Neutrophil (primary cell): Measurements from ENCODE around the gene MEX3C.

Source experiments
- H3K27ac ChIP-seq: fragments of 200-600 bp; sonication (generic); 2 replicates; pipeline ENCODE4 v1.5.1; 2016; ENCODE audit warnings: mild to moderate bottlenecking, moderate library complexity
- H3K27me3 ChIP-seq: fragments of 200-600 bp; sonication (generic); 2 replicates; pipeline ENCODE4 v1.6.0; 2016; ENCODE audit warnings: mild to moderate bottlenecking
- H3K36me3 ChIP-seq: fragments of 200-600 bp; sonication (generic); 2 replicates; pipeline ENCODE4 v1.5.1; 2017
- H3K4me1 ChIP-seq, 2 experiments: fragments of 200-600 bp in 1 of 2; sonication (generic) in 1 of 2; 1 replicate in 1 of 2; 2 replicates in 1 of 2; pipeline versions ENCODE4 v1.5.1 to v1.6.1; 2013 to 2016; ENCODE audit warnings: low read depth in 1 of 2, low read length in 1 of 2, mild to moderate bottlenecking in 1 of 2, moderate library complexity in 1 of 2; ENCODE audit not compliant: control insufficient read depth in 1 of 2, insufficient read depth in 1 of 2
- H3K4me3 ChIP-seq, 2 experiments: fragments of 200-600 bp in 1 of 2; sonication (generic) in 1 of 2; 1 replicate in 1 of 2; 2 replicates in 1 of 2; pipeline ENCODE4 v1.5.1; 2013 to 2016; ENCODE audit warnings: low read depth in 1 of 2, low read length in 1 of 2, mild to moderate bottlenecking in 1 of 2, moderate library complexity in 1 of 2
- H3K9me3 ChIP-seq: fragments of 200-600 bp; sonication (generic); 2 replicates; pipeline ENCODE4 v1.5.1; 2016
- CTCF ChIP-seq: fragments of 200-600 bp; sonication (generic); IDR thresholded peaks from 2 replicates; pipeline ENCODE4 v1.5.1; 2016; ENCODE audit warnings: antibody characterized with exemption

Gene MEX3C

GRCh38 chr18:51168960-51169662 is 28.4 kb downstream of the MEX3C start:
- TF ChIP-seq CTCF = no peak
- Histone ChIP-seq H3K27ac (no peak overlapping the region), H3K4me1 (no peaks in the 10 kb centered on the region), H3K9me3 (no peaks in the 10 kb centered on the region), H3K36me3 (no peaks in the 10 kb centered on the region), H3K27me3 (no peaks in the 10 kb centered on the region), H3K4me3 (no peak overlapping the region)

GRCh38 chr18:51168026-51168742 is 29.3 kb downstream of the MEX3C start:
- Histone ChIP-seq H3K27ac (no peak overlapping the region), H3K4me3 (no peak overlapping the region), H3K36me3 (no peaks in the 10 kb centered on the region), H3K4me1 (no peaks in the 10 kb centered on the region), H3K9me3 (no peaks in the 10 kb centered on the region), H3K27me3 (no peaks in the 10 kb centered on the region)
- no peak for TF ChIP-seq CTCF

- Histone ChIP-seq H3K27ac (no peak overlapping the region), H3K36me3 (no peaks in the 10 kb centered on the region), H3K4me1 (no peaks in the 10 kb centered on the region), H3K4me3 (no peak overlapping the region), H3K27me3 (no peaks in the 10 kb centered on the region), H3K9me3 (no peaks in the 10 kb centered on the region)
- no peak for TF ChIP-seq CTCF
These were observed 32.2 kb downstream of the MEX3C start for GRCh38 chr18:51165296-51165695.

GRCh38 chr18:51164761-51165281 is 32.7 kb downstream of the MEX3C start:
- H3K4me3 ChIP-seq = no peak overlapping the region
- no peaks in the 10 kb centered on the region for H3K27me3 ChIP-seq
- no peaks in the 10 kb centered on the region for H3K9me3 ChIP-seq
- no peak for TF ChIP-seq CTCF
- no peaks in the 10 kb centered on the region for H3K4me1 ChIP-seq
- H3K36me3 ChIP-seq = no peaks in the 10 kb centered on the region
- no peak overlapping the region for H3K27ac ChIP-seq

- Histone ChIP-seq H3K27ac (no peak overlapping the region), H3K4me1 (no peaks in the 10 kb centered on the region), H3K27me3 (no peaks in the 10 kb centered on the region), H3K9me3 (no peaks in the 10 kb centered on the region), H3K36me3 (no peaks in the 10 kb centered on the region), H3K4me3 (no peak overlapping the region)
- TF ChIP-seq CTCF = no peak
These were observed 33.1 kb downstream of the MEX3C start for GRCh38 chr18:51164342-51164741.
